Measurements from ENCODE around the gene UNC13D. TPM values are rescaled to one million over a fixed set of nuclear protein-coding genes. Genes with fewer than 3 reads are reported as not detected.
"Not testable (repeated sequence)": the region's sequence is repeated elsewhere in the genome, so short reads cannot be mapped to it uniquely, and the experiment has no call there.

Gene UNC13D
- total RNA-seq = 100 to 1,000 TPM; 212 to 218 TPM

GRCh38 chr17:75843577-75844529, at the start of gene UNC13D:
UNC13D (minus strand) TSS chr17:75844404; CDS start chr17:75844337, 67 bp downstream.
- ATAC-seq (peak; percentile 75), DNase-seq (peak; percentile 84)
- Mint-ChIP-seq H3K4me1 (peaks cover 25% of the 10 kb centered on the region), H3K9me3 (ENCODE audit: low read depth) (no peaks in the 10 kb centered on the region), H3K27me3 (no peaks in the 10 kb centered on the region), H3K27ac (peak within 1 kb of the TSS; percentile 98), H3K36me3 (peaks cover 26% of the 10 kb centered on the region), H3K4me3 (peak within 1 kb of the TSS; percentile 98)
- CTCF ChIA-PET = interaction anchor here (0.7 to 4.1 kb wide), 19 partner anchors 8 to 90 kb away, joined by 3 to 49 read pairs (median 6); partner anchors contain the start of genes GALK1, TRIM65 and WBP2

- Mint-ChIP-seq H3K9me3 (ENCODE audit: low read depth) (no peaks in the 10 kb centered on the region), H3K4me3 (peak overlapping the region; percentile 17), H3K27me3 (no peaks in the 10 kb centered on the region), H3K36me3 (peaks cover 7% of the 10 kb centered on the region), H3K4me1 (peaks cover 25% of the 10 kb centered on the region), H3K27ac (no peak overlapping the region)
- CTCF ChIA-PET = interaction anchor here (0.9 to 8.3 kb wide), 5 partner anchors 12 to 45 kb away, joined by 3 to 101 read pairs (median 4); partner anchors contain the start of genes MRPL38, TRIM47 and WBP2
- no peak for ATAC-seq
- no peak for DNase-seq
Observed at GRCh38 chr17:75893305-75894048, 49.3 kb upstream of the UNC13D start.

- DNase-seq = no peak
- no peak overlapping the region for H3K27ac Mint-ChIP-seq
Observed at GRCh38 chr17:75892556-75893224, 48.5 kb upstream of the UNC13D start.

GRCh38 chr17:75891605-75892555, 47.7 kb upstream of the UNC13D start:
- Mint-ChIP-seq H3K27me3 (no peaks in the 10 kb centered on the region), H3K36me3 (peaks cover 5% of the 10 kb centered on the region), H3K4me3 (no peak overlapping the region), H3K27ac (no peak overlapping the region), H3K4me1 (peaks cover 19% of the 10 kb centered on the region), H3K9me3 (ENCODE audit: low read depth) (no peaks in the 10 kb centered on the region)
- CTCF ChIA-PET = interaction anchor here (1.0 to 8.3 kb wide), 3 partner anchors 13 to 122 kb away, joined by 3 to 101 read pairs (median 4); partner anchors contain the start of gene TRIM47
- DNase-seq (no peak), ATAC-seq (no peak)

More at GRCh38 chr17:75892556-75893224, 48.5 kb upstream of the UNC13D start:
- Mint-ChIP-seq H3K27me3 (no peaks in the 10 kb centered on the region), H3K9me3 (ENCODE audit: low read depth) (no peaks in the 10 kb centered on the region), H3K4me1 (peaks cover 23% of the 10 kb centered on the region), H3K4me3 (no peak overlapping the region), H3K36me3 (peaks cover 5% of the 10 kb centered on the region)
- ATAC-seq = no peak
- CTCF ChIA-PET = interaction anchor here (0.9 to 8.3 kb wide), 5 partner anchors 13 to 122 kb away, joined by 3 to 101 read pairs (median 4); partner anchors contain the start of genes TRIM47 and WBP2

GRCh38 chr17:75891022-75891604, 46.9 kb upstream of the UNC13D start:
- ATAC-seq = no peak
- DNase-seq = no peak
- Mint-ChIP-seq H3K27ac (no peak overlapping the region), H3K27me3 (no peaks in the 10 kb centered on the region), H3K9me3 (ENCODE audit: low read depth) (no peaks in the 10 kb centered on the region), H3K4me3 (no peak overlapping the region), H3K4me1 (peaks cover 19% of the 10 kb centered on the region), H3K36me3 (peaks cover 5% of the 10 kb centered on the region)
- CTCF ChIA-PET = interaction anchor here (2.3 kb wide), 1 partner anchor 13 kb away, joined by 10 read pairs; the partner anchor contains the start of gene TRIM47

GRCh38 chr17:75889454-75889853, 45.2 kb upstream of the UNC13D start:
- Mint-ChIP-seq H3K4me3 (no peak overlapping the region), H3K4me1 (peaks cover 8% of the 10 kb centered on the region), H3K36me3 (peaks cover 5% of the 10 kb centered on the region), H3K27ac (peak overlapping the region; percentile 6), H3K9me3 (ENCODE audit: low read depth) (no peaks in the 10 kb centered on the region), H3K27me3 (no peaks in the 10 kb centered on the region)
- ATAC-seq (no peak), DNase-seq (no peak)
- CTCF ChIA-PET = interaction anchor here (1.4 to 2.3 kb wide), 6 partner anchors 10 to 140 kb away, joined by 4 to 10 read pairs (median 4); partner anchors contain the start of genes TRIM47 and WBP2

GRCh38 chr17:75888484-75888883, 44.3 kb upstream of the UNC13D start:
- ATAC-seq (no peak), DNase-seq (no peak)
- Mint-ChIP-seq H3K4me3 (no peak overlapping the region), H3K9me3 (ENCODE audit: low read depth) (no peaks in the 10 kb centered on the region), H3K27me3 (no peaks in the 10 kb centered on the region), H3K36me3 (peaks cover 5% of the 10 kb centered on the region), H3K27ac (no peak overlapping the region), H3K4me1 (peaks cover 2% of the 10 kb centered on the region)
- CTCF ChIA-PET = interaction anchor here (0.9 to 2.3 kb wide), 5 partner anchors 9 to 84 kb away, joined by 3 to 10 read pairs (median 4); partner anchors contain the start of gene TRIM47

- H3K27ac Mint-ChIP-seq; H3K9me3 Mint-ChIP-seq (ENCODE audit: low read depth); ATAC-seq; H3K36me3 Mint-ChIP-seq; H3K27me3 Mint-ChIP-seq; H3K4me3 Mint-ChIP-seq; DNase-seq; H3K4me1 Mint-ChIP-seq: not testable (repeated sequence)
- CTCF ChIA-PET = interaction anchor here (0.9 to 1.4 kb wide), 2 partner anchors 11 to 24 kb away, joined by 3 to 4 read pairs; partner anchors contain the start of gene TRIM65
Observed at GRCh38 chr17:75885860-75886259, 41.7 kb upstream of the UNC13D start.

GRCh38 chr17:75885431-75885830, 41.2 kb upstream of the UNC13D start:
- Mint-ChIP-seq H3K27ac (no peak overlapping the region), H3K9me3 (ENCODE audit: low read depth) (no peaks in the 10 kb centered on the region), H3K27me3 (peaks cover 10% of the 10 kb centered on the region), H3K4me1 (peaks cover 7% of the 10 kb centered on the region), H3K4me3 (no peak overlapping the region), H3K36me3 (peaks cover 2% of the 10 kb centered on the region)
- no peak for DNase-seq
- ATAC-seq = no peak
- CTCF ChIA-PET = interaction anchor here (0.9 to 1.4 kb wide), 2 partner anchors 12 to 24 kb away, joined by 3 to 4 read pairs; partner anchors contain the start of gene TRIM65

- no peak overlapping the region for H3K4me3 Mint-ChIP-seq
- H3K27me3 Mint-ChIP-seq = peaks cover 28% of the 10 kb centered on the region
- ATAC-seq (no peak), DNase-seq (no peak)
- H3K9me3 Mint-ChIP-seq (ENCODE audit: low read depth) = no peaks in the 10 kb centered on the region
- H3K36me3 Mint-ChIP-seq = no peaks in the 10 kb centered on the region
- CTCF ChIA-PET = interaction anchor here (1.0 to 9.0 kb wide), 5 partner anchors 14 to 128 kb away, joined by 3 to 175 read pairs (median 3); partner anchors contain the start of genes ACOX1, TRIM65 and WBP2
- H3K27ac Mint-ChIP-seq = peak overlapping the region; percentile 6
- peaks cover 17% of the 10 kb centered on the region for H3K4me1 Mint-ChIP-seq
Observed at GRCh38 chr17:75881678-75882454, 37.7 kb upstream of the UNC13D start.

GRCh38 chr17:75880266-75880665, 36.1 kb upstream of the UNC13D start:
- Mint-ChIP-seq H3K4me3 (no peak overlapping the region), H3K27me3 (peaks cover 28% of the 10 kb centered on the region), H3K36me3 (no peaks in the 10 kb centered on the region), H3K4me1 (peaks cover 31% of the 10 kb centered on the region), H3K27ac (no peak overlapping the region), H3K9me3 (ENCODE audit: low read depth) (no peaks in the 10 kb centered on the region)
- ATAC-seq (no peak), DNase-seq (no peak)
- CTCF ChIA-PET = interaction anchor here (1.1 to 9.0 kb wide), 4 partner anchors 15 to 115 kb away, joined by 3 to 175 read pairs (median 52); partner anchors contain the start of genes GALK1, TRIM65 and WBP2

Measured in activated CD8-positive, alpha-beta memory T cell treated with anti-CD3 and anti-CD28 coated beads, Interleukin-2, amount 10 ng/mL, durations not matched to agents 7 days and 5 days (primary cell).